Stimulated activated CD4-positive, alpha-beta T cell treated with anti-CD3 and anti-CD28 coated beads, TNF-alpha, amount 100 ng/mL, for 4 hours (primary cell): ENCODE measurements around the gene S100A16.
"Not testable (repeated sequence)": the region's sequence is repeated elsewhere in the genome, so short reads cannot be mapped to it uniquely, and the experiment has no call there.

ENCODE experiments used
- DNase-seq, 3 experiments: peaks; one replicate each; pipeline ENCODE4 v3.0.0-alpha.2; 2020; ENCODE audit warnings: low read depth in 3 of 3

The S100A16 gene

GRCh38 chr1:153562021-153562420 lies 50.9 kb downstream of the S100A16 start:
- DNase-seq = not testable (repeated sequence)

GRCh38 chr1:153561466-153561985 lies 51.4 kb downstream of the S100A16 start:
- no peak for DNase-seq

- DNase-seq = no peak
Observed at GRCh38 chr1:153560771-153561465, 52.0 kb downstream of the S100A16 start.

- DNase-seq = no peak
Observed at GRCh38 chr1:153560241-153560640, 52.7 kb downstream of the S100A16 start.

- no peak for DNase-seq
Observed at GRCh38 chr1:153557877-153558276, 55.1 kb downstream of the S100A16 start.
